Glomerular endothelial cell (primary cell): Measurements from ENCODE around the gene GRIK2. TPM values are rescaled to one million over a fixed set of nuclear protein-coding genes. Genes with fewer than 3 reads are reported as not detected.

Experiments used
- DNase-seq: peaks from one replicate; pipeline ENCODE4 v3.0.0-alpha.2; 2011; ENCODE audit warnings: low read depth, low spot score; ENCODE audit errors: extremely low read depth
- total RNA-seq: library from RNA; depleted of rRNA; stranded (reverse); fragments of >200 nt; gene quantifications from 2 replicates; pipeline ENCODE4 v1.2.3, GENCODE V29; 2015

GRIK2 gene
- total RNA-seq, 1 donor from 2014 or later: 5.7 TPM

GRCh38 chr6:101700655-101701054, 307.1 kb downstream of the GRIK2 start:
- DNase-seq: no peak

GRCh38 chr6:101703311-101703710, 309.8 kb downstream of the GRIK2 start:
- no peak for DNase-seq

GRCh38 chr6:101705866-101706265, 312.4 kb downstream of the GRIK2 start:
- DNase-seq: no peak

GRCh38 chr6:101706576-101706975, 313.1 kb downstream of the GRIK2 start:
- DNase-seq: no peak

GRCh38 chr6:101711518-101711917, 318.0 kb downstream of the GRIK2 start:
- no peak for DNase-seq

GRCh38 chr6:101716387-101716786, 322.9 kb downstream of the GRIK2 start:
- no peak for DNase-seq

- no peak for DNase-seq
Measured at GRCh38 chr6:101716810-101717209, 323.3 kb downstream of the GRIK2 start.

GRCh38 chr6:101719521-101719920, 326.0 kb downstream of the GRIK2 start:
- no peak for DNase-seq

GRCh38 chr6:101722471-101722870, 329.0 kb downstream of the GRIK2 start:
- no peak for DNase-seq

GRCh38 chr6:101722991-101723579, 329.6 kb downstream of the GRIK2 start:
- DNase-seq: no peak

- DNase-seq: no peak
Measured at GRCh38 chr6:101728388-101728787, 334.9 kb downstream of the GRIK2 start.

- no peak for DNase-seq
Measured at GRCh38 chr6:101728956-101729355, 335.4 kb downstream of the GRIK2 start.

- no peak for DNase-seq
Measured at GRCh38 chr6:101730954-101731353, 337.4 kb downstream of the GRIK2 start.

- no peak for DNase-seq
Measured at GRCh38 chr6:101733899-101734298, 340.4 kb downstream of the GRIK2 start.

GRCh38 chr6:101738481-101738880, 345.0 kb downstream of the GRIK2 start:
- DNase-seq: no peak

- DNase-seq: no peak
Measured at GRCh38 chr6:101740631-101741030, 347.1 kb downstream of the GRIK2 start.

GRCh38 chr6:101741474-101742171, 348.1 kb downstream of the GRIK2 start:
- DNase-seq: peak; percentile 55

GRCh38 chr6:101747160-101747559, 353.7 kb downstream of the GRIK2 start:
- DNase-seq: no peak

- DNase-seq: no peak
Measured at GRCh38 chr6:101747716-101748115, 354.2 kb downstream of the GRIK2 start.

GRCh38 chr6:101755931-101756330, 362.4 kb downstream of the GRIK2 start:
- DNase-seq: no peak

- DNase-seq: no peak
Measured at GRCh38 chr6:101758368-101758767, 364.9 kb downstream of the GRIK2 start.

GRCh38 chr6:101760843-101761621, 367.5 kb downstream of the GRIK2 start:
- DNase-seq: no peak
